Spinal cord (tissue), 10 donors: ENCODE measurements around the gene PDE5A. TPM values are rescaled to one million over a fixed set of nuclear protein-coding genes. Genes with fewer than 3 reads are reported as not detected.

Source experiments
- DNase-seq, 6 donors: peaks; one replicate each; pipeline versions ENCODE4 v3.0.0 to v3.0.0-alpha.2; 2013 to 2015; ENCODE audit warnings: low spot score in 6 of 6, low read depth in 4 of 6
- H3K27ac ChIP-seq: one replicate; pipeline ENCODE4 v1.5.1; 2013; ENCODE audit warnings: low read depth, low read length, control low read depth
- H3K27me3 ChIP-seq: one replicate; pipeline ENCODE4 v1.6.1; 2013; ENCODE audit warnings: low read length; ENCODE audit not compliant: control insufficient read depth, insufficient read depth
- H3K36me3 ChIP-seq: one replicate; pipeline ENCODE4 v1.6.1; 2013; ENCODE audit warnings: low read length; ENCODE audit not compliant: control insufficient read depth, insufficient read depth
- H3K4me1 ChIP-seq: one replicate; pipeline ENCODE4 v1.6.1; 2013; ENCODE audit warnings: low read length; ENCODE audit not compliant: control insufficient read depth, insufficient read depth
- H3K4me3 ChIP-seq: one replicate; pipeline ENCODE4 v1.5.1; 2013; ENCODE audit warnings: low read depth, low read length, control low read depth
- H3K9me3 ChIP-seq: one replicate; pipeline ENCODE4 v1.6.1; 2013; ENCODE audit warnings: low read length; ENCODE audit not compliant: control insufficient read depth, insufficient read depth
- WGBS: methylation state at CpG from one replicate; pipeline ENCODE4 v1.1.5; 2013; ENCODE audit warnings: missing lambda C conversion rate; ENCODE audit not compliant: insufficient coverage; 5-methylcytosine and 5-hydroxymethylcytosine counted together
- polyA plus RNA-seq, 2 donors: library from polyadenylated mRNA; unstranded; fragments of 120-200 nt; gene quantifications; one replicate each; pipeline ENCODE4 v1.2.1, GENCODE V29; 2013; ENCODE audit not compliant: insufficient read length in 2 of 2
- total RNA-seq, 2 donors: library from RNA; depleted of rRNA in 1 of 2; stranded (reverse); fragments of 120-200 nt in 1 of 2; fragments of >200 nt in 1 of 2; gene quantifications; one replicate each; pipeline versions ENCODE4 v1.2.3 to v1.2.4, GENCODE V29; 2013 to 2014
- donor health status: healthy.

Gene PDE5A
- total and polyA plus RNA-seq, 4 donors, result 21.1 to 73.6 (median 38.1) TPM

DNA sequence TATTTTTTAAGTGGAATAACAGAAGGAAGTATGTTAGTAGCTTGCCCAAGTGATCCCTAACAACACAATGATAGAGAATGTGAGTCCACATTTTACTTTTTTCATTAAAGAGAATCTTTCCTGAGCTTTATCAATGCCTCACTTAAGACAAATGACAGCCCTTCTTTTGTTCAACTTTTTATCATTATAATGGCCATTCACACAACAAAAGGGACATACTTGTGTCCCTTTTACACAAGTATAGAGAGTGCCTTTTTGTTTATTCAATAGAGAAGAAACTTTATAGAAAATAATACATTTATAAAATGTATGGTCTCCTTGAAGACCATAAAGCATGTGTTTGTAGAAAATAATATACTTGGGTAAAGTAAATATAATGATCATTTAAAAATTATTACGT lies 96.3 kb downstream of the PDE5A start:
- Histone ChIP-seq H3K27ac (peak overlapping the region; percentile 10), H3K4me1 (no peaks in the 10 kb centered on the region), H3K9me3 (no peaks in the 10 kb centered on the region), H3K36me3 (no peaks in the 10 kb centered on the region), H3K4me3 (no peak overlapping the region), H3K27me3 (no peaks in the 10 kb centered on the region)
- no peak for DNase-seq
- WGBS, result no CpG with 5 or more reads among the region's 1 CpG

DNA sequence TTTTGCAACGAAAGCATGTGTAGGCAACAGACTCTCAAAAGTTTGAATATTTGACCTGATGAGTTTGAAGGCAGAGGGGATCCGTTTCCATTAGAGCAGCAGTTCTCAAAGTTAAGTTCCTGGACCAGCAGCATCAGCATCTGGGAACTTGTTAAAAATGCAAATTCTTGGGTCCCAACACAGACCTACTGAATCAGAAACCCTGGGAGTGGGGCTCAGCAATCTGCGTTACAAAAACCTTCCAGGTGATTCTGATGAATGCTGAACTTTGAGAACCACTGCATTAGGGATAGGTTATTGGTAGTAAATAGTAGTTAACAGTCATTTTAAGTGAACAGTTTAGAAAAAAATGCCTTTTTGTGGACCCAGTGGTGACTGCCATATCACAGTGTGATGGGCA lies 98.8 kb downstream of the PDE5A start:
- DNase-seq, result no peak
- 85% methylated on average over 3 of the region's 3 CpGs for WGBS
- H3K9me3 ChIP-seq, result no peaks in the 10 kb centered on the region
- no peaks in the 10 kb centered on the region for H3K27me3 ChIP-seq
- H3K4me1 ChIP-seq, result no peaks in the 10 kb centered on the region
- no peaks in the 10 kb centered on the region for H3K36me3 ChIP-seq
- no peak overlapping the region for H3K27ac ChIP-seq
- no peak overlapping the region for H3K4me3 ChIP-seq

GRCh38 chr4:119526786-119527550 lies 101.6 kb downstream of the PDE5A start:
- no CpG with 5 or more reads among the region's 2 CpGs for WGBS
- H3K27me3 ChIP-seq, result no peaks in the 10 kb centered on the region
- peak overlapping the region; percentile 29 for H3K27ac ChIP-seq
- no peak for DNase-seq
- no peaks in the 10 kb centered on the region for H3K36me3 ChIP-seq
- H3K4me3 ChIP-seq, result no peak overlapping the region
- H3K9me3 ChIP-seq, result no peaks in the 10 kb centered on the region
- H3K4me1 ChIP-seq, result no peaks in the 10 kb centered on the region

GRCh38 chr4:119525771-119526712 lies 102.6 kb downstream of the PDE5A start:
- Histone ChIP-seq H3K36me3 (no peaks in the 10 kb centered on the region), H3K27ac (no peak overlapping the region), H3K9me3 (no peaks in the 10 kb centered on the region), H3K27me3 (no peaks in the 10 kb centered on the region), H3K4me3 (no peak overlapping the region), H3K4me1 (no peaks in the 10 kb centered on the region)
- 67% methylated on average over 1 of the region's 3 CpGs for WGBS
- no peak for DNase-seq

- Histone ChIP-seq H3K36me3 (no peaks in the 10 kb centered on the region), H3K4me1 (no peaks in the 10 kb centered on the region), H3K9me3 (no peaks in the 10 kb centered on the region), H3K27ac (no peak overlapping the region), H3K27me3 (no peaks in the 10 kb centered on the region), H3K4me3 (no peak overlapping the region)
- WGBS, result 89% methylated on average over 4 of the region's 5 CpGs
- peak in 1 of 6 donors; percentile 2 for DNase-seq
Observed at GRCh38 chr4:119525005-119525749, 103.4 kb downstream of the PDE5A start.

GRCh38 chr4:119523399-119523798 lies 105.2 kb downstream of the PDE5A start:
- H3K27ac ChIP-seq, result no peak overlapping the region
- H3K4me1 ChIP-seq, result no peaks in the 10 kb centered on the region
- no peaks in the 10 kb centered on the region for H3K27me3 ChIP-seq
- DNase-seq, result no peak
- H3K9me3 ChIP-seq, result no peaks in the 10 kb centered on the region
- no peaks in the 10 kb centered on the region for H3K36me3 ChIP-seq
- no peak overlapping the region for H3K4me3 ChIP-seq

- 100% methylated on average over 1 of the region's 4 CpGs for WGBS
- DNase-seq, result no peak
- Histone ChIP-seq H3K27me3 (no peaks in the 10 kb centered on the region), H3K4me3 (no peak overlapping the region), H3K4me1 (no peaks in the 10 kb centered on the region), H3K9me3 (no peaks in the 10 kb centered on the region), H3K27ac (no peak overlapping the region), H3K36me3 (peaks cover 4% of the 10 kb centered on the region)
Observed at GRCh38 chr4:119521268-119521667, 107.3 kb downstream of the PDE5A start.

DNA sequence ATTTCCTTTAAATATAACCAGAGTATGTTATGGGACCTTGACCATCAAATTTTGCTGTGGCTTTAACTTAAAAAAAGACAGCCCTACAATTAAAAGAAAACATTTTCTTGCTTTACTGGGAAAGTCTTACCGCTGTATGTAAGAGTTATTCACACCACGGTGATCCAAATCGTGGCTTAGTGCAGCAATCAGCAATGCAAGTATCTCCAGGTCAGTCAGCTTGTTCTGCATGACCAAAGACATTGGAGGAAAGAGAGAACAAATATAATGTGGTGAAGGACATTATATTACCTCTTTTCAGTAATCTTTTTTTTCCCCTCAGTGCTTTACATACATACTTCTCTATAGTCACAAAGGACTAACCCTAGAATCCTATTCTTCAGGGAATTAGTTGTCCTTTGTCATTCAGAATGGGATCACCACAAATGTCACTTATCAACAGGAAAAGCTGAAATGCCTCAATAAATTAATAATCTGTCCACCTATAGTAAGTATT lies 109.6 kb downstream of the PDE5A start:
- Histone ChIP-seq H3K4me1 (no peaks in the 10 kb centered on the region), H3K4me3 (no peak overlapping the region), H3K27ac (no peak overlapping the region), H3K9me3 (no peaks in the 10 kb centered on the region), H3K36me3 (peaks cover 7% of the 10 kb centered on the region), H3K27me3 (no peaks in the 10 kb centered on the region)
- WGBS, result 75% methylated on average over 2 of the region's 3 CpGs
- no peak for DNase-seq

GRCh38 chr4:119518230-119518892 lies 110.2 kb downstream of the PDE5A start:
- H3K36me3 ChIP-seq, result peaks cover 7% of the 10 kb centered on the region

More at GRCh38 chr4:119518230-119518892, 110.2 kb downstream of the PDE5A start:
- Histone ChIP-seq H3K27me3 (no peaks in the 10 kb centered on the region), H3K9me3 (no peaks in the 10 kb centered on the region), H3K4me1 (no peaks in the 10 kb centered on the region), H3K27ac (no peak overlapping the region), H3K4me3 (no peak overlapping the region)
- DNase-seq, result no peak
- WGBS, result no CpG with 5 or more reads among the region's 3 CpGs
